Suppressor macrophage treated with lipopolysaccharide for 4 hours (primary cell): ENCODE measurements around the gene NRROS.
"Not testable (repeated sequence)": the region's sequence is repeated elsewhere in the genome, so short reads cannot be mapped to it uniquely, and the experiment has no call there.

Experiments
- DNase-seq: peaks from one replicate; pipeline ENCODE4 v3.0.0-alpha.2; 2020

The NRROS gene

GRCh38 chr3:196639483-196640296 lies at the start of gene NRROS:
NRROS (plus strand) TSS chr3:196639694; CDS start chr3:196654540, 14,846 bp downstream.
- DNase-seq: peak; percentile 88

- DNase-seq: no peak
Observed at GRCh38 chr3:196590279-196590678, 49.2 kb upstream of the NRROS start.

- DNase-seq: no peak
Observed at GRCh38 chr3:196596355-196596754, 43.1 kb upstream of the NRROS start.

- not testable (repeated sequence) for DNase-seq
Observed at GRCh38 chr3:196597971-196598733, 41.3 kb upstream of the NRROS start.

- DNase-seq: no peak
Observed at GRCh38 chr3:196599734-196600128, 39.8 kb upstream of the NRROS start.

GRCh38 chr3:196600359-196600758 lies 39.1 kb upstream of the NRROS start:
- DNase-seq: no peak

DNA sequence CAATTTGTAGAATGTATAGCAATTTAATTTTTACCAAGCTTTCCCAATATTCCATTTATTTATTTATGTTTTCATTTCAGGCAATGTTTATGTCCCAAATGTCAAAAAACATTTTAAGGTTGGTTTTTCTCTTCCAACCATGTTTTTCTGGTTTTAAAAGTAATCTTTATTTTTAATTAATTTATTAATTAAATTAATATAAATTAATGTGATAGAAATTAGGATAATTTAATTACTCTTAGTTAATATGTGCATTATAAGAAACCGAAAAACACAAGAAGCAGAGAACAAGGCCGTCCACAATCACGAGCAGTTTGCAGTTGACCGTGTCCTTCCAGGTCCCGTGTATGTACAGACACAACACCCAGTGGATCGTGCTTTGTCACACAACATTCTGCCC lies 36.8 kb upstream of the NRROS start:
- no peak for DNase-seq

DNA sequence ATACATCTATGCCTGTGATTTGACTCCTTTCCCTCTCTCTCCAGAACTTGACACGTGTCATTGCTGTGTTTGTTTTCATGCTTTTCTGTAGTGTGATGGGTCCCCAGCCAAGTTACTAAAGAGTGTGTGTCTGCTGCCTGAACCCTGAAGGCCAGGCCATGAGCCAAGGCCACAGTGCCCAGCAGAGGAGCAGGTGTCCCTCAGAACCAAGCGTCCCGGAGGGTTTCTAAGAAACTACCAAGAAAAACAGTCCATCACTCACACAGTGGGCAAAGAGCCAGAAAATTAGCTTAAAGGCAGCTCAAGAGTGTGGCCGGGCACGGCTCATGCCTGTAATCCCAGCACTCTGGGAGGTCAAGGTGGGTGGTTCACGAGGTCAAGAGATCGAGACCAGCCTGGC lies 35.8 kb upstream of the NRROS start:
- no peak for DNase-seq

- no peak for DNase-seq
Observed at GRCh38 chr3:196604548-196604947, 34.9 kb upstream of the NRROS start.

- DNase-seq: no peak
Observed at GRCh38 chr3:196608693-196609092, 30.8 kb upstream of the NRROS start.

DNA sequence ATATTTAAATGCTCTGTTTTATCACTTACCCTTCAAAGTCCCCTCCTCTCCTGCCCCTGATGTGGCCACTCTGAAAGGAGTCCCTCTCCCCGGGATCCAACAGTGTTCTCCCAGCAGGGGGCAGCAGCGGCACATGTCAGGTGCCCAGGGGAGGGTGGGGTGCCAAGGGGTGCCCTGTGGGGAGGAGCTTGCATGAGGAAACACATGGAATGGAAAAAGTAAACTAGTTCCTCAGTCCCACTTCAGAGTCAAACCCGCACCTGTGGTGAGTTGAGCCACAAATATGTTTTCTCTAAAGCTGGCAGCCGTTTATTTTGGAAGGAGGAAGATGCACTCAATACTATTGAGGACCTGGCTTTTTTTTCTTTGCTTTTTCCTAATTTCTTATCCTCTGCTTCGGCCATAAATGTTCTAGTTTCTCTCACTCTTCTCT lies 30.1 kb upstream of the NRROS start:
- peak; percentile 93 for DNase-seq

- no peak for DNase-seq
Observed at GRCh38 chr3:196609805-196610515, 29.5 kb upstream of the NRROS start.

- no peak for DNase-seq
Observed at GRCh38 chr3:196611761-196612483, 27.6 kb upstream of the NRROS start.

- DNase-seq: not testable (repeated sequence)
Observed at GRCh38 chr3:196615234-196615633, 24.3 kb upstream of the NRROS start.

GRCh38 chr3:196617256-196617655 lies 22.2 kb upstream of the NRROS start:
- peak; percentile 56 for DNase-seq

- peak; percentile 51 for DNase-seq
Observed at GRCh38 chr3:196619223-196619622, 20.3 kb upstream of the NRROS start.

DNA sequence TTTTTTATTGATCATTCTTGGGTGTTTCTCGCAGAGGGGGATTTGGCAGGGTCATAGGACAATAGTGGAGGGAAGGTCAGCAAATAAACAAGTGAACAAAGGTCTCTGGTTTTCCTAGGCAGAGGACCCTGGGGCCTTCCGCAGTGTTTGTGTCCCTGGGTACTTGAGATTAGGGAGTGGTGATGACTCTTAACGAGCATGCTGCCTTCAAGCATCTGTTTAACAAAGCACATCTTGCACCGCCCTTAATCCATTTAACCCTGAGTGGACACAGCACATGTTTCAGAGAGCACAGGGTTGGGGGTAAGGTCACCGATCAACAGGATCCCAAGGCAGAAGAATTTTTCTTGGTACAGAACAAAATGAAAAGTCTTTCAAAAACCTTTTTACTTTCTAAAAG lies 19.9 kb upstream of the NRROS start:
- DNase-seq: not testable (repeated sequence)

DNA sequence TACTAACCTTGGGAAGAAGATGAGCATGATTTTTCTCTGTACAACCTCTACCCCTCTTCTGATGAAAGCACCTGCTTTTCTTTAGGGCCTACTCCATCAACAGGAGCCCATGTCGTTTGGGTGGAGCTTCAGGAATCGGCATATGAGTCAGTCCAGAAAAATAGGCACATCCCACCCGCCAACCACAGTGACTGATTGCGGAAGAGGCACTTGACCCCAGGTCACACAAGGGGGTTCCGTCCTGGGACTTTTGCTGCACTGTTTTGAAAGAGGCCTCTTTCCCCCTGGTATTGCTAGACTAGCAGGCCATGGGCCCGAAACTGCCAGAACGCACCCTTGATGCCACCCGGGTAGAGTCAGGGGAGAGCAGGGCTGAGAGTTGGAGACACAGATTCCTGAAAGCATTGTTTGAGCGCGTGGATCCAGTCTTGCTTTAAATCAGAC lies 19.3 kb upstream of the NRROS start:
- DNase-seq: peak; percentile 94

DNA sequence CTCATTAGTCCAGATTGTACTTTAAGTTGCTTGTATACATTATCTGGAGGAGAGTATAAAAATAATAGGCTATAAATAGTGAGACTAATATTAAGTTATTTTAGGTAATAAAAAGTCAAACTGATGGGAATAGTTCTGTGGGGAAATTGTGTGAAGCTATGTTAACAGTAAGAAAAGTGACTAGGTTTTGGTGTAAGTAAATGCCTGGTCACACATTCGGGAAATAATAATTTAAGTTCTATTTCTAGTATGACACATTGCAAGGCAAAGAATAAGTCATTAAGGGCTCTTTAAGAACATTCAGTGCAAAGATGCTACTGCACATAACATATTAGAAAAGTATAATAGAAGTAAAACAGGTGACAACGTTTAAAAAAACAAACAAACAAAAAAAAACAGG lies 18.8 kb upstream of the NRROS start:
- no peak for DNase-seq

GRCh38 chr3:196621611-196622010 lies 17.9 kb upstream of the NRROS start:
- peak; percentile 42 for DNase-seq

DNA sequence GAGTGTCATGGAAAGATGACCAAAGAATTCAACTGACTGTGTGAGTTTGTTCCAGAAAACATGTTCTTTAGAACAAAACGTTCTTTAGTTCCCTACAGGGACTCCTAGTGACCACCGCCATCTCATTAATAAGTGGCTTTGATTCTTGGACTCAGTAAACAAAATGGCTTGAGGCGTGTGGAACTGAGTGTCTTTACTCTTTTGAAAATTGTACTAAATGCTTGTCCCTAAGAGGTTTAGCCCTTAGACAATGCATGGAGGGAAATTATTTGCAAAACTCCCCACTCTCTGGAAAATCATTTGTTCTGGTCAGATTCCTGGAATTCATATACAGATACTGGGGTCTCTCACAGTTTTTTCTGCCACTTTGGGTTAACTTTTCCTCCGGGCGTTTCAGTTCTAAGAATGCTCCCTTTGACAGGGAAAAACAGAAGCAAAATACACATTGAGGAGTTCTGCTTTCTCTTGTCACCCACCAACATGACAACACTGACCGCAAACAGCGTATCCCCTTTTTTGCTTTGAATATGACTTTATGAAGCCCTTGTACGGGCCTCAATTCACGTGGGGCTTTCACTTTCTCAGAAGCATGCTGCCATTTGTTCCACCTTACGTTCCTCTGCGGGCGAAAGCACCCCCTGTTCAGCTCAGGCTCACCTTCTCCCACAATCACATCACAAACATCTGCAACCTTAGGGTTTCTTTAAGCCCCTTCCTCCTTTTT lies 15.3 kb upstream of the NRROS start:
- DNase-seq: peak; percentile 93

DNA sequence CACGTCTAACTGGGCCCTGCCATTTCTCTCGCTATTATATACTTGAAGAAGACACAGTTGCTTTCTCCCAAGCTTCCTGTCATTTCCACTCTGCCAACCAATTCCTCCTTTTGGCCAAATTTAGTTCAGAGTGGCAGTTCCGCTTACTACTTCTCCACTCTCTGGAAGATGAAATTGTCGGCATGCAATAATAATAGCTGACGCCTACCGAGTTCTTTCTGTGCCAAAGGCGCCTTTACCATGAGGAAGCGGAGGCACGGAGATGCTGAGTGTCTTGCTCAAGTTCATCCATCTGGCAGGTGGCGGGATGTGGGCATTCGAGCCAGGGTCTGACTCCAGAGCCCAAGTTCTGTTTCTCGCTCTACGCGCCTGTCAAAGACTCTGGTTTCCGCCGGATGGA lies 14.6 kb upstream of the NRROS start:
- DNase-seq: peak; percentile 91
